ENCODE data around the gene GET4.

GRCh38 chr7:881441-882234, 5.3 kb downstream of the GET4 start:
- no peak for TF ChIP-seq EP300 (IDR thresholded peaks at IDR 0.05)
- TF ChIP-seq POLR2A (IDR thresholded peaks at IDR 0.05), result no peak
- TF ChIP-seq CTCF (IDR thresholded peaks at IDR 0.05), result no peak

Data from gastroesophageal sphincter (tissue), 3 donors.